NCI-H2107 (cell line): ENCODE data around the gene SOHLH1.

ENCODE experiments used
- DNase-seq: peaks from one replicate; lab custom pipeline; 2025; lab: John Stamatoyannopoulos, UW

Gene SOHLH1

GRCh38 chr9:135699440-135699839 lies at the start of gene SOHLH1:
Gene SOHLH1, minus strand, starts transcription at chr9:135699481. Its CDS starts 14 bp downstream, at chr9:135699467.
- no peak for DNase-seq

- DNase-seq: no peak
Observed at GRCh38 chr9:135748676-135749075, 49.4 kb upstream of the SOHLH1 start.

GRCh38 chr9:135747311-135747710 lies 48.0 kb upstream of the SOHLH1 start:
- no peak for DNase-seq

GRCh38 chr9:135746565-135746964 lies 47.3 kb upstream of the SOHLH1 start:
- no peak for DNase-seq

- DNase-seq: no peak
Observed at GRCh38 chr9:135745686-135746324, 46.5 kb upstream of the SOHLH1 start.

GRCh38 chr9:135745189-135745588 lies 45.9 kb upstream of the SOHLH1 start:
- no peak for DNase-seq

GRCh38 chr9:135744333-135745070 lies 45.2 kb upstream of the SOHLH1 start:
- no peak for DNase-seq

GRCh38 chr9:135743546-135744332 lies 44.5 kb upstream of the SOHLH1 start:
- DNase-seq: no peak

- no peak for DNase-seq
Observed at GRCh38 chr9:135743021-135743420, 43.7 kb upstream of the SOHLH1 start.

GRCh38 chr9:135741276-135742219 lies 42.3 kb upstream of the SOHLH1 start:
- no peak for DNase-seq

- DNase-seq: no peak
Observed at GRCh38 chr9:135739271-135740220, 40.3 kb upstream of the SOHLH1 start.

GRCh38 chr9:135737840-135738521 lies 38.7 kb upstream of the SOHLH1 start:
- no peak for DNase-seq

- DNase-seq: no peak
Observed at GRCh38 chr9:135736979-135737839, 37.9 kb upstream of the SOHLH1 start.

GRCh38 chr9:135736272-135736978 lies 37.1 kb upstream of the SOHLH1 start:
- DNase-seq: no peak

- DNase-seq: no peak
Observed at GRCh38 chr9:135734616-135735144, 35.4 kb upstream of the SOHLH1 start.

GRCh38 chr9:135732569-135733257 lies 33.4 kb upstream of the SOHLH1 start:
- no peak for DNase-seq

- DNase-seq: no peak
Observed at GRCh38 chr9:135731454-135731853, 32.2 kb upstream of the SOHLH1 start.
